Spleen (tissue), 7 donors: ENCODE measurements around the gene CNDP1.

Experiments used
- CTCF ChIP-seq, 11 experiments: fragments of 200-600 bp in 7 of 11; fragments of 450-650 bp in 4 of 11; sonication (generic) in 4 of 11; IDR thresholded peaks in 8 of 11; conservative IDR thresholded peaks in 3 of 11; 1 replicate in 7 of 11; 2 replicates in 4 of 11; pipeline versions ENCODE4 v1.4.0 to v1.8.0; 2016 to 2021; ENCODE audit warnings: antibody characterized with exemption in 11 of 11, inconsistent platforms in 4 of 11, mild to moderate bottlenecking in 1 of 11
- POLR2A ChIP-seq, 3 donors: fragments of 450-650 bp; IDR thresholded peaks; one replicate each; pipeline ENCODE4 v1.5.1; 2017; ENCODE audit warnings: antibody characterized with exemption in 3 of 3, mild to moderate bottlenecking in 1 of 3
- POLR2AphosphoS5 ChIP-seq, 3 donors: sonication (generic); formaldehyde crosslinking; IDR thresholded peaks; one replicate each; pipeline ENCODE4 v1.5.1; 2017; ENCODE audit warnings: antibody characterized with exemption in 3 of 3
- donor health status: DM: no; HTN: no; CAD: no; lungs with moderate emphysema.
- donor health status: DM: no; HTN: no; CAD: no.
- donor health status: DM: no; HTN: no; CAD: no.

DNA sequence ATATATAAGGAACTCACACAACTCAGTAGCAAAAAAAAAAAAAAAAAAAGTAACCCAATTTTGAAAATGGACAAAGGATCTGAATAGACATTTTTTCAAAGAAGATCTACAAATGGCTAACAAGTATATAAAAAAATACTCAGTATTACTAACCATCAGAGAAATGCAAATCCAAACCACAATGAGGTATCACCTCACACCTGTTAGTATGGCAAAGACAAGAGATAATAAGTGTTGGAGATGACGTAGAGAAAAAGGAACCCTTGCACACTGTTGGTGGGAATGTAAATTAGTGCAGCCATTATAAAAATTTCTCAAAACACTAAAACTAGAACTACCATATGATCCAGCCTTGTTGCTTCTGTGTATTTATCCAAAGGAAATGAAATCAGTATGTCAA, 5.8 kb upstream of the CNDP1 start:
- TF ChIP-seq CTCF (IDR thresholded peaks at IDR 0.05 in 8 of 11, conservative IDR thresholded peaks at IDR 0.05 in 3 of 11) (no peak), POLR2AphosphoS5 (IDR thresholded peaks at IDR 0.05) (no peak), POLR2A (IDR thresholded peaks at IDR 0.05) (no peak)
